Sigmoid colon (tissue), 7 donors: Measurements from ENCODE around the gene CFAP47. TPM values are rescaled to one million over a fixed set of nuclear protein-coding genes. Genes with fewer than 3 reads are reported as not detected.
"Not testable (repeated sequence)": the region's sequence is repeated elsewhere in the genome, so short reads cannot be mapped to it uniquely, and the experiment has no call there.

Experiments
- DNase-seq: peaks from one replicate; pipeline ENCODE4 v3.0.0-alpha.2; 2019
- H3K27ac ChIP-seq, 4 donors: fragments of 200-600 bp; sonication (generic); one replicate each; pipeline ENCODE4 v1.5.1; 2016 to 2019; ENCODE audit warnings: mild to moderate bottlenecking in 1 of 4
- H3K27me3 ChIP-seq, 3 donors: fragments of 200-600 bp; sonication (generic); one replicate each; pipeline ENCODE4 v1.5.1; 2019; ENCODE audit warnings: mild to moderate bottlenecking in 1 of 3
- H3K36me3 ChIP-seq, 4 donors: fragments of 200-600 bp; sonication (generic); one replicate each; pipeline ENCODE4 v1.5.1; 2016 to 2019
- H3K4me1 ChIP-seq, 4 donors: fragments of 200-600 bp; sonication (generic); one replicate each; pipeline ENCODE4 v1.5.1; 2017 to 2019
- H3K4me3 ChIP-seq, 4 donors: fragments of 200-600 bp; sonication (generic); one replicate each; pipeline ENCODE4 v1.5.1; 2017 to 2019; ENCODE audit warnings: mild to moderate bottlenecking in 2 of 4, moderate library complexity in 1 of 4
- H3K9me3 ChIP-seq, 4 donors: fragments of 200-600 bp in 3 of 4; sonication (generic) in 3 of 4; one replicate each; pipeline versions ENCODE4 v1.5.1 to v1.6.1; 2013 to 2019
- CTCF ChIP-seq, 4 experiments: fragments of 450-650 bp in 3 of 4; fragments of 200-600 bp in 1 of 4; IDR thresholded peaks; one replicate each; pipeline ENCODE4 v1.5.1; 2016 to 2019; ENCODE audit warnings: antibody characterized with exemption in 4 of 4, mild to moderate bottlenecking in 3 of 4, moderate library complexity in 2 of 4
- EP300 ChIP-seq, 4 donors: sonication (generic); formaldehyde crosslinking; IDR thresholded peaks; one replicate each; pipeline ENCODE4 v1.6.1; 2017; ENCODE audit warnings: antibody characterized with exemption in 4 of 4
- POLR2A ChIP-seq, 2 donors: fragments of 450-650 bp; IDR thresholded peaks; one replicate each; pipeline ENCODE4 v1.6.1; 2016; ENCODE audit warnings: antibody characterized with exemption in 2 of 2, mild to moderate bottlenecking in 2 of 2, moderate library complexity in 2 of 2
- POLR2AphosphoS5 ChIP-seq, 4 donors: sonication (generic); formaldehyde crosslinking; IDR thresholded peaks; one replicate each; pipeline ENCODE4 v1.6.1; 2017; ENCODE audit warnings: antibody characterized with exemption in 4 of 4
- WGBS, 2 donors: extraction: QIAGEN DNeasy Blood & Tissue Kit; methylation state at CpG; one replicate each; pipeline ENCODE4 v1.1.7; 2013; 5-methylcytosine and 5-hydroxymethylcytosine counted together
- intact Hi-C: fragments of 100-400 bp; cut with DNase I; formaldehyde crosslinking; loops from one replicate; pipeline ENCODE4 v1.15.1; 2023
- polyA plus RNA-seq, 3 donors: library from polyadenylated mRNA; stranded (reverse); fragments of 200-250 nt; gene quantifications; one replicate each; pipeline ENCODE4 v1.2.3, GENCODE V29; 2013
- total RNA-seq, 4 donors: library from RNA; depleted of rRNA; stranded (reverse); fragments of >200 nt; gene quantifications; one replicate each; pipeline ENCODE4 v1.1.0, GENCODE V29; 2016
- donor health status: healthy with polysubstance abuse.
- donor health status: Bipolar disorder and iron deficiency.
- donor health status: healthy.

CFAP47 gene
- total and polyA plus RNA-seq, 7 donors = 0.14 to 0.71 TPM; not detected in 5

GRCh38 chrX:36083256-36083655, 163.7 kb downstream of the CFAP47 start:
- H3K27ac ChIP-seq = no peak overlapping the region
- no peaks in the 10 kb centered on the region for H3K9me3 ChIP-seq
- no peak overlapping the region for H3K4me3 ChIP-seq
- intact Hi-C loops = no loop called here
- no peaks in the 10 kb centered on the region for H3K27me3 ChIP-seq
- DNase-seq = no peak
- WGBS, 2 donors = 89 to 97% methylated on average over 1 of the region's 1 CpG
- no peaks in the 10 kb centered on the region for H3K4me1 ChIP-seq
- H3K36me3 ChIP-seq = no peaks in the 10 kb centered on the region
- no peak for TF ChIP-seq CTCF (IDR thresholded peaks at IDR 0.05)
- TF ChIP-seq POLR2A (IDR thresholded peaks at IDR 0.05) = no peak
- no peak for TF ChIP-seq EP300 (IDR thresholded peaks at IDR 0.05)
- TF ChIP-seq POLR2AphosphoS5 (IDR thresholded peaks at IDR 0.05) = no peak

- H3K27ac ChIP-seq = no peak overlapping the region
- intact Hi-C loops = no loop called here
- DNase-seq = no peak
- 92 to 94% methylated on average over 2 of the region's 2 CpGs for WGBS, 2 donors
- H3K4me3 ChIP-seq = no peak overlapping the region
- no peaks in the 10 kb centered on the region for H3K36me3 ChIP-seq
- H3K4me1 ChIP-seq = no peaks in the 10 kb centered on the region
- H3K9me3 ChIP-seq = no peaks in the 10 kb centered on the region
- H3K27me3 ChIP-seq = no peaks in the 10 kb centered on the region
- TF ChIP-seq EP300 (IDR thresholded peaks at IDR 0.05) (no peak), POLR2AphosphoS5 (IDR thresholded peaks at IDR 0.05) (no peak), POLR2A (IDR thresholded peaks at IDR 0.05) (no peak), CTCF (IDR thresholded peaks at IDR 0.05) (no peak)
Observed at GRCh38 chrX:36087366-36087765, 167.8 kb downstream of the CFAP47 start.

- H3K36me3 ChIP-seq, H3K27ac ChIP-seq, intact Hi-C loops, H3K4me1 ChIP-seq, H3K27me3 ChIP-seq, H3K4me3 ChIP-seq, DNase-seq, H3K9me3 ChIP-seq: not testable (repeated sequence)
- 95 to 97% methylated on average over 10 of the region's 10 CpGs for WGBS, 2 donors
Observed at GRCh38 chrX:36088939-36089338, 169.4 kb downstream of the CFAP47 start.

GRCh38 chrX:36102425-36102824, 182.9 kb downstream of the CFAP47 start:
- Histone ChIP-seq H3K36me3 (no peaks in the 10 kb centered on the region), H3K27me3 (no peaks in the 10 kb centered on the region), H3K27ac (no peak overlapping the region), H3K4me3 (no peak overlapping the region), H3K9me3 (no peaks in the 10 kb centered on the region), H3K4me1 (no peaks in the 10 kb centered on the region)
- 85 to 90% methylated on average over 2 of the region's 2 CpGs for WGBS, 2 donors
- no peak for DNase-seq
- TF ChIP-seq EP300 (IDR thresholded peaks at IDR 0.05) (no peak), POLR2A (IDR thresholded peaks at IDR 0.05) (no peak), POLR2AphosphoS5 (IDR thresholded peaks at IDR 0.05) (no peak), CTCF (IDR thresholded peaks at IDR 0.05) (no peak)
- intact Hi-C loops = no loop called here

- H3K4me3 ChIP-seq = no peak overlapping the region
- no peak for DNase-seq
- no peaks in the 10 kb centered on the region for H3K4me1 ChIP-seq
- intact Hi-C loops = no loop called here
- no peak overlapping the region for H3K27ac ChIP-seq
- peaks cover 0 to 4% (median 0%) of the 10 kb centered on the region in 4 donors for H3K9me3 ChIP-seq
- WGBS, 2 donors = 17 to 59% methylated on average over 5 of the region's 5 CpGs
- TF ChIP-seq POLR2AphosphoS5 (IDR thresholded peaks at IDR 0.05) = no peak
- no peak for TF ChIP-seq POLR2A (IDR thresholded peaks at IDR 0.05)
- no peak for TF ChIP-seq CTCF (IDR thresholded peaks at IDR 0.05)
- no peak for TF ChIP-seq EP300 (IDR thresholded peaks at IDR 0.05)
- no peaks in the 10 kb centered on the region for H3K36me3 ChIP-seq
- H3K27me3 ChIP-seq = no peaks in the 10 kb centered on the region
Observed at GRCh38 chrX:36116222-36116621, 196.7 kb downstream of the CFAP47 start.
